ENCODE data around the gene ZNF467.

ZNF467 gene

GRCh38 chr7:149815661-149816266 lies 42.4 kb upstream of the ZNF467 start:
- no peak overlapping the region for H3K4me3 ChIP-seq (ENCODE audit: low read depth, low read length)
- no peak for DNase-seq (ENCODE audit: low read depth, low spot score)
- ChIA-PET POLR2A (no interaction called here), CTCF (no interaction called here)
- TF ChIP-seq, protein P1, sequence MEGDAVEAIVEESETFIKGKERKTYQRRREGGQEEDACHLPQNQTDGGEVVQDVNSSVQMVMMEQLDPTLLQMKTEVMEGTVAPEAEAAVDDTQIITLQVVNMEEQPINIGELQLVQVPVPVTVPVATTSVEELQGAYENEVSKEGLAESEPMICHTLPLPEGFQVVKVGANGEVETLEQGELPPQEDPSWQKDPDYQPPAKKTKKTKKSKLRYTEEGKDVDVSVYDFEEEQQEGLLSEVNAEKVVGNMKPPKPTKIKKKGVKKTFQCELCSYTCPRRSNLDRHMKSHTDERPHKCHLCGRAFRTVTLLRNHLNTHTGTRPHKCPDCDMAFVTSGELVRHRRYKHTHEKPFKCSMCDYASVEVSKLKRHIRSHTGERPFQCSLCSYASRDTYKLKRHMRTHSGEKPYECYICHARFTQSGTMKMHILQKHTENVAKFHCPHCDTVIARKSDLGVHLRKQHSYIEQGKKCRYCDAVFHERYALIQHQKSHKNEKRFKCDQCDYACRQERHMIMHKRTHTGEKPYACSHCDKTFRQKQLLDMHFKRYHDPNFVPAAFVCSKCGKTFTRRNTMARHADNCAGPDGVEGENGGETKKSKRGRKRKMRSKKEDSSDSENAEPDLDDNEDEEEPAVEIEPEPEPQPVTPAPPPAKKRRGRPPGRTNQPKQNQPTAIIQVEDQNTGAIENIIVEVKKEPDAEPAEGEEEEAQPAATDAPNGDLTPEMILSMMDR (IDR thresholded peaks at IDR 0.05; ENCODE audit: insufficient read depth, low read length, missing control alignments), result no peak

- H3K4me3 ChIP-seq (ENCODE audit: low read depth, low read length), result no peak overlapping the region
- TF ChIP-seq, protein P1 (IDR thresholded peaks at IDR 0.05; ENCODE audit: insufficient read depth, low read length, missing control alignments), result no peak
- ChIA-PET POLR2A (no interaction called here), CTCF (no interaction called here)
- DNase-seq (ENCODE audit: low read depth, low spot score), result no peak
Measured at GRCh38 chr7:149815121-149815520, 41.7 kb upstream of the ZNF467 start.

DNA sequence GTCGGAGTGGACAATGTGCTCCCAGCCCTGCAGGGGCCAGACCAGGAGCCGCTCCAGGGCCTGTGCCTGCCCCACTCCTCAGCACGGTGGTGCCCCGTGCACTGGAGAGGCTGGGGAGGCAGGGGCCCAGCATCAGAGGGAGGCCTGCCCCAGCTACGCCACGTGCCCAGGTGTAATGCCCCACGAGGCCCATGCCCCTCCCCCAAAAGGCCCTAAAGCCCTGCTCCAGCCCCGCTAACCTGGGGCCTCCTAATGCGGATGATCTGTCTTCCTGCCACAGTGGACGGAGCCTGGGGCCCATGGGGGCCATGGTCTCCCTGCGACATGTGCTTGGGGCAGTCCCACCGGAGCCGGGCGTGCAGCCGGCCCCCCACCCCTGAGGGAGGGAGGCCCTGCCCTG lies 41.1 kb upstream of the ZNF467 start:
- ChIA-PET CTCF (interaction anchor here (0.7 kb wide), 1 partner anchor 9 kb away, joined by 3 read pairs; no protein-coding TSS in a partner anchor), POLR2A (no interaction called here)
- H3K4me3 ChIP-seq (ENCODE audit: low read depth, low read length), result no peak overlapping the region
- TF ChIP-seq, protein P1 (IDR thresholded peaks at IDR 0.05; ENCODE audit: insufficient read depth, low read length, missing control alignments), result no peak
- no peak for DNase-seq (ENCODE audit: low read depth, low spot score)

DNA sequence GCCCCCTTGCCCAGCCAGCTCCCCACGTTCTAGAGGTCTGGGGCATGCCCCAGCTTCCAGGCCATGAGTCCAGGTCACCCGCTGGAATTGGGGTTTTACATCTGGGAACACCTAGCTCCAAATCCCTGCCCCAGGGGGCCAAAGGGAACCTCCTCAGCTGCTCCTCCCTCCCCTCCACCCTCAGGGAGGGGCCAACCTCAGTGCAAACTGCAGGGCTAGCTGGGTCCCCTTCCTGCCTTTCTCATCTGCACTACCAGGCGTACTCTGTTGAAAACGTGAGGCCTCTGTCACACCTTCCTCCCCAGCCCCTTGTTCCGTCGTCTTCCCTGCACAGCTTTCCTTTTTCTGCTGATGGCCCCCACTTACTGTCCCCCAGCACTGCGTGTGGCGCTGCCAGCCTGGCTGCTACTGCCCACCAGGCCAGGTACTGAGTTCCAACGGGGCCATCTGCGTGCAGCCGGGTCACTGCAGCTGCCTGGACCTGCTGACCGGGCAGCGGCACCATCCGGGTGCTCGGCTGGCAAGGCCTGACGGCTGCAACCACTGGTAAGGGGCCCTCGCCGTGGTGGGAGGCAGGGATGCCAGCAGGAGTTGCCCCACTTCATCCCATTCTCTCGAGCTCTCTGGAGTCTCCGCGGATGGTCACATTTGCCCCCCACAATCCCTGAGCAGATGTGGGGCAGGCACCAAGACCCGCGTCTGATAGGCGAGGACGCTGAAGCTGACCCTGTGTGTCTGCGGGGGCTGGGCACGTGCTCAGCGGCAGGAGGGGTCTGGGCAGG lies 40.1 kb upstream of the ZNF467 start:
- POLR2A ChIA-PET, result no interaction called here

DNA sequence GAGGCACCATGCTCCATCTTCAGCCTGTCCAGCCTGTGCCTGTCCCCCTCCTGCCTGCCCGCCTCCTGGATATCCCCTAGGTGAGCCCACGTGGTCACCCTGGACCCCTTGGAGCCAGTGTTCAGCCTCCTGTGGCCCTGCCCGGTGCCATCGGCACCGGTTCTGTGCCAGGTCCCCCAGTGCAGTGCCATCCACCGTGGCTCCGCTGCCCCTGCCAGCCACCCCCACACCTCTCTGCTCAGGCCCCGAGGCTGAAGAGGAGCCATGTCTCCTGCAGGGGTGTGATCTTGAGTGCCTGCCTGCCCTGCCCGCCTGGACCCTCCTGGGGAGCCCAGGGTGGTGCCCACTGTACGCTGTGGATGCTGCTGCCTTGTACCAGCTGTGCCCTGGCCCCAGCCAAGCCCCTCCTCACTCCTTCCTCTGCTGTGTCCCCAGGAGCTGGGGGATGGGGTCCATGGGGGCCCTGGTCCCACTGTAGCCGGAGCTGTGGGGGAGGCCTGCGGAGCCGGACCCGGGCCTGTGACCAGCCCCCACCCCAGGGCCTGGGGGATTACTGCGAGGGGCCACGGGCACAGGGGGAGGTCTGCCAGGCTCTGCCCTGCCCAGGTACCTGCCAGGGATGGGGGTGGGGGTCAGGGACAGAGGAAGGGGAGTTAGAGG lies 38.6 kb upstream of the ZNF467 start:
- CTCF ChIA-PET, result no interaction called here
- DNase-seq (ENCODE audit: low read depth, low spot score), result no peak
- POLR2A ChIA-PET, result no interaction called here
- no peak overlapping the region for H3K4me3 ChIP-seq (ENCODE audit: low read depth, low read length)
- TF ChIP-seq, protein P1 (IDR thresholded peaks at IDR 0.05; ENCODE audit: insufficient read depth, low read length, missing control alignments), result no peak

More for the DNA sequence above, 40.1 kb upstream of the ZNF467 start:
- no peak overlapping the region for H3K4me3 ChIP-seq (ENCODE audit: low read depth, low read length)
- TF ChIP-seq, protein P1 (IDR thresholded peaks at IDR 0.05; ENCODE audit: insufficient read depth, low read length, missing control alignments), result no peak
- CTCF ChIA-PET, result no interaction called here
- DNase-seq (ENCODE audit: low read depth, low spot score), result no peak

DNA sequence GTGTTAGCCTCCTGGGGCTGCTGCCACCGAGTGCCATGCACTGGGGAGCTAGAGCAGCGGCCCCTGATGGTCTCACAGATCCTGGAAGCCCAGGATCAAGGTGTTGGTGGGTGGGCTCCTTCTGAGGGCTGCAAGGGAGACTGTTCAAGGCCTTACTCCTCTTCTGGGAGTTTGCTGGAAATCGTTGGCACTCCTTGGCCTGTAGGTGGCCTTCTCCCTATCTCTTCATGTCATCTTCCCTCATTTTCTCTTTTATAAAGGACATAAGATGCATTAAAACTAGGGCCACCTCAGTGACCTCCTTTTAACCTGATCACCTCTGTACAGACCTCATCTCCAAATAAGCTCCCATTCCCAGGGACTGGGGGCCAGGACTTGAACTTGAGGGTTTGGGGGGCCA lies 37.8 kb upstream of the ZNF467 start:
- POLR2A ChIA-PET, result no interaction called here
- no peak overlapping the region for H3K4me3 ChIP-seq (ENCODE audit: low read depth, low read length)
- DNase-seq (ENCODE audit: low read depth, low spot score), result no peak
- CTCF ChIA-PET, result no interaction called here
- TF ChIP-seq, protein P1 (IDR thresholded peaks at IDR 0.05; ENCODE audit: insufficient read depth, low read length, missing control alignments), result peak; percentile 16
